GM18951 (cell line): ENCODE results near the gene KLC4.

Source experiments
- POLR2A ChIP-seq: IDR thresholded peaks from 4 replicates; pipeline ENCODE4 v1.6.1; 2011; ENCODE audit warnings: mild to moderate bottlenecking; ENCODE audit not compliant: insufficient read length, insufficient read depth; ENCODE audit errors: extremely low read depth
- in situ Hi-C: fragments of 300-500 bp; cut with MboI; formaldehyde crosslinking; loops from one replicate; pipeline ENCODE4 v1.12.0; 2022; ENCODE audit warnings: low sequenced_read_pairs, mixed read lengths, inconsistent platforms; ENCODE audit not compliant: unreplicated experiment

The KLC4 gene

GRCh38 chr6:43124481-43124880 lies 65.0 kb downstream of the KLC4 start:
- TF ChIP-seq POLR2A: no peak
- in situ Hi-C loops: no loop called here
